Neural cell (in vitro differentiated cells): Measurements from ENCODE around the gene ARL5B. TPM values are rescaled to one million over a fixed set of nuclear protein-coding genes. Genes with fewer than 3 reads are reported as not detected.

Experiments used
- H2AFZ ChIP-seq: fragments of 200-600, 300-800 bp; sonication (generic), shearing (Covaris generic); 2 replicates; pipeline ENCODE4 v1.6.0; 2014; ENCODE audit warnings: low read depth, mild to moderate bottlenecking, antibody characterized with exemption, low read length, moderate library complexity
- H3F3A ChIP-seq: fragments of 200-600 bp; shearing (Covaris generic); 2 replicates; pipeline ENCODE4 v1.6.1; 2016; ENCODE audit warnings: mild to moderate bottlenecking, moderate library complexity, mixed read lengths, antibody characterized with exemption, low read length; ENCODE audit not compliant: insufficient read depth, poor library complexity, severe bottlenecking
- H3K27ac ChIP-seq: fragments of 200-600, 300-800 bp; sonication (generic), shearing (Covaris generic); 2 replicates; pipeline ENCODE4 v1.5.1; 2014; ENCODE audit warnings: mild to moderate bottlenecking, low read length, moderate library complexity
- H3K27me3 ChIP-seq: fragments of 300-800, 200-600 bp; sonication (generic), shearing (Covaris generic); 2 replicates; pipeline ENCODE4 v1.6.0; 2014; ENCODE audit warnings: mild to moderate bottlenecking, low read depth, low read length, moderate library complexity; ENCODE audit not compliant: insufficient read depth
- H3K36me3 ChIP-seq: fragments of 300-800, 200-600 bp; sonication (generic), shearing (Covaris generic); 2 replicates; pipeline ENCODE4 v1.5.1; 2014; ENCODE audit warnings: mild to moderate bottlenecking, antibody characterized with exemption, low read length, moderate library complexity; ENCODE audit not compliant: insufficient read depth
- H3K4me2 ChIP-seq: fragments of 300-800, 200-600 bp; sonication (generic), shearing (Covaris generic); 2 replicates; pipeline ENCODE4 v1.6.0; 2014; ENCODE audit warnings: mild to moderate bottlenecking, low read length
- H3K4me3 ChIP-seq: fragments of 300-800, 200-600 bp; sonication (generic), shearing (Covaris generic); 2 replicates; pipeline ENCODE4 v1.5.1; 2014; ENCODE audit warnings: mild to moderate bottlenecking, low read length, moderate library complexity
- H3K79me2 ChIP-seq: fragments of 200-600 bp; shearing (Covaris generic); replicated peaks from 2 replicates; pipeline ENCODE4 v1.6.0; 2014; ENCODE audit warnings: mild to moderate bottlenecking, low read length, moderate library complexity; ENCODE audit not compliant: insufficient read depth
- H3K9ac ChIP-seq: fragments of 300-800, 200-600 bp; sonication (generic), shearing (Covaris generic); 2 replicates; pipeline ENCODE4 v1.6.1; 2016; ENCODE audit warnings: mild to moderate bottlenecking, low read length, mixed read lengths
- H3K9me2 ChIP-seq: fragments of 200-600 bp; shearing (Covaris generic); 2 replicates; pipeline ENCODE4 v1.6.1; 2016; ENCODE audit warnings: mild to moderate bottlenecking, low read length, mixed read lengths; ENCODE audit not compliant: insufficient read depth
- H3K9me3 ChIP-seq: fragments of 200-600, 300-800 bp; sonication (generic), shearing (Covaris generic); 2 replicates; pipeline ENCODE4 v1.6.1; 2016; ENCODE audit warnings: mild to moderate bottlenecking, mixed run types, low read length, moderate library complexity, mixed read lengths
- H4K20me1 ChIP-seq: fragments of 200-600 bp; shearing (Covaris generic); 2 replicates; pipeline ENCODE4 v1.6.1; 2016; ENCODE audit warnings: mild to moderate bottlenecking, mixed run types; ENCODE audit not compliant: insufficient read depth
- CTCF ChIP-seq: fragments of 450-650 bp; IDR thresholded peaks from 2 replicates; pipeline ENCODE4 v1.5.1; 2014; ENCODE audit warnings: antibody characterized with exemption, mild to moderate bottlenecking, moderate library complexity; ENCODE audit not compliant: poor library complexity, severe bottlenecking
- EP300 ChIP-seq: fragments of 450-650 bp; conservative IDR thresholded peaks from 2 replicates; pipeline ENCODE4 v1.6.1; 2014; ENCODE audit warnings: antibody characterized with exemption, mild to moderate bottlenecking, moderate library complexity; ENCODE audit not compliant: poor library complexity, severe bottlenecking
- EZH2 ChIP-seq: fragments of 200-600, 300-800 bp; shearing (Covaris generic), sonication (generic); IDR thresholded peaks from 2 replicates; pipeline ENCODE4 v1.6.1; 2014; ENCODE audit warnings: antibody characterized with exemption, low read length, borderline replicate concordance, mild to moderate bottlenecking; ENCODE audit not compliant: insufficient read depth, poor library complexity, severe bottlenecking
- MXI1 ChIP-seq: fragments of 450-650 bp; conservative IDR thresholded peaks from 2 replicates; pipeline ENCODE4 v1.6.1; 2014; ENCODE audit warnings: antibody characterized with exemption, mild to moderate bottlenecking; ENCODE audit not compliant: poor library complexity, severe bottlenecking
- POLR2AphosphoS5 ChIP-seq: IDR thresholded peaks from 2 replicates; pipeline ENCODE4 v1.6.1; 2012
- RAD21 ChIP-seq: fragments of 450-650 bp; conservative IDR thresholded peaks from 2 replicates; pipeline ENCODE4 v1.6.1; 2014; ENCODE audit warnings: antibody characterized with exemption, mild to moderate bottlenecking, moderate library complexity
- REST ChIP-seq: IDR thresholded peaks from 2 replicates; pipeline ENCODE4 v1.6.1; 2012; ENCODE audit warnings: borderline replicate concordance
- SMC3 ChIP-seq: fragments of 450-650 bp; conservative IDR thresholded peaks from 2 replicates; pipeline ENCODE4 v1.6.1; 2014; ENCODE audit warnings: antibody characterized with exemption, mild to moderate bottlenecking, moderate library complexity; ENCODE audit not compliant: poor library complexity
- TAF1 ChIP-seq: IDR thresholded peaks from 2 replicates; pipeline ENCODE4 v1.6.1; 2012; ENCODE audit warnings: low read depth
- polyA plus RNA-seq: library from polyadenylated mRNA; depleted of rRNA; stranded (reverse); fragments of >200 nt; gene quantifications from 2 replicates; pipeline ENCODE4 v1.2.3, GENCODE V29; 2014

The ARL5B gene
- polyA plus RNA-seq, 1 donor from 2014 or later: 50.0 TPM

- Histone ChIP-seq H3K27ac (no peak overlapping the region), H3K27me3 (no peaks in the 10 kb centered on the region), H3K4me3 (no peak overlapping the region), H2AFZ (no peak overlapping the region), H3K9me2 (no peaks in the 10 kb centered on the region), H3K4me2 (no peak overlapping the region), H3K9me3 (no peaks in the 10 kb centered on the region), H3K36me3 (no peaks in the 10 kb centered on the region), H3K9ac (no peak overlapping the region), H3K79me2 (no peaks in the 10 kb centered on the region), H4K20me1 (no peaks in the 10 kb centered on the region), H3F3A (no peaks in the 10 kb centered on the region)
- TF ChIP-seq TAF1: no peak
These were observed 28.0 kb downstream of the ARL5B start for GRCh38 chr10:18687195-18687594.

GRCh38 chr10:18687706-18688105, 28.5 kb downstream of the ARL5B start:
- no peak overlapping the region for H3K27ac ChIP-seq
- no peaks in the 10 kb centered on the region for H3K36me3 ChIP-seq
- H3K79me2 ChIP-seq: no peaks in the 10 kb centered on the region
- H4K20me1 ChIP-seq: no peaks in the 10 kb centered on the region
- no peak overlapping the region for H3K4me3 ChIP-seq
- no peak overlapping the region for H3K4me2 ChIP-seq
- no peak overlapping the region for H2AFZ ChIP-seq
- H3K9me3 ChIP-seq: no peaks in the 10 kb centered on the region
- H3K27me3 ChIP-seq: no peaks in the 10 kb centered on the region
- TF ChIP-seq MXI1: no peak
- no peak for TF ChIP-seq CTCF
- no peak for TF ChIP-seq TAF1
- no peak for TF ChIP-seq POLR2AphosphoS5
- no peak for TF ChIP-seq REST
- TF ChIP-seq EZH2: no peak
- no peak for TF ChIP-seq SMC3
- no peak for TF ChIP-seq RAD21
- no peak for TF ChIP-seq EP300
- no peaks in the 10 kb centered on the region for H3K9me2 ChIP-seq
- no peak overlapping the region for H3K9ac ChIP-seq
- H3F3A ChIP-seq: no peaks in the 10 kb centered on the region

- Histone ChIP-seq H3K27ac (no peak overlapping the region), H3K36me3 (no peaks in the 10 kb centered on the region), H2AFZ (no peak overlapping the region), H3K9me2 (no peaks in the 10 kb centered on the region), H3K9me3 (no peaks in the 10 kb centered on the region), H3K27me3 (no peaks in the 10 kb centered on the region), H3F3A (no peaks in the 10 kb centered on the region), H3K79me2 (no peaks in the 10 kb centered on the region), H3K9ac (no peak overlapping the region), H3K4me2 (no peak overlapping the region), H3K4me3 (no peak overlapping the region), H4K20me1 (no peaks in the 10 kb centered on the region)
- TF ChIP-seq SMC3 (peak; percentile 80), CTCF (peak; percentile 78), EP300 (no peak), EZH2 (no peak), RAD21 (peak; percentile 86), POLR2AphosphoS5 (no peak)
These were observed 30.3 kb downstream of the ARL5B start for GRCh38 chr10:18689498-18689897.
